Measurements from ENCODE around the gene TEX28. TPM values are rescaled to one million over a fixed set of nuclear protein-coding genes. Genes with fewer than 3 reads are reported as not detected.
A peak's percentile ranks its signal among the peaks of the same experiment; 100 is the strongest.
"Not testable (repeated sequence)": the region's sequence is repeated elsewhere in the genome, so short reads cannot be mapped to it uniquely, and the experiment has no call there.

Gene TEX28
- total RNA-seq, 1 donor from 2014 or later, result not detected

- TF ChIP-seq, protein P1, sequence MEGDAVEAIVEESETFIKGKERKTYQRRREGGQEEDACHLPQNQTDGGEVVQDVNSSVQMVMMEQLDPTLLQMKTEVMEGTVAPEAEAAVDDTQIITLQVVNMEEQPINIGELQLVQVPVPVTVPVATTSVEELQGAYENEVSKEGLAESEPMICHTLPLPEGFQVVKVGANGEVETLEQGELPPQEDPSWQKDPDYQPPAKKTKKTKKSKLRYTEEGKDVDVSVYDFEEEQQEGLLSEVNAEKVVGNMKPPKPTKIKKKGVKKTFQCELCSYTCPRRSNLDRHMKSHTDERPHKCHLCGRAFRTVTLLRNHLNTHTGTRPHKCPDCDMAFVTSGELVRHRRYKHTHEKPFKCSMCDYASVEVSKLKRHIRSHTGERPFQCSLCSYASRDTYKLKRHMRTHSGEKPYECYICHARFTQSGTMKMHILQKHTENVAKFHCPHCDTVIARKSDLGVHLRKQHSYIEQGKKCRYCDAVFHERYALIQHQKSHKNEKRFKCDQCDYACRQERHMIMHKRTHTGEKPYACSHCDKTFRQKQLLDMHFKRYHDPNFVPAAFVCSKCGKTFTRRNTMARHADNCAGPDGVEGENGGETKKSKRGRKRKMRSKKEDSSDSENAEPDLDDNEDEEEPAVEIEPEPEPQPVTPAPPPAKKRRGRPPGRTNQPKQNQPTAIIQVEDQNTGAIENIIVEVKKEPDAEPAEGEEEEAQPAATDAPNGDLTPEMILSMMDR (IDR thresholded peaks at IDR 0.05), result no peak
- Histone ChIP-seq H3K27me3 (no peaks in the 10 kb centered on the region), H3K4me1 (no peaks in the 10 kb centered on the region), H3K36me3 (no peaks in the 10 kb centered on the region), H3K27ac (no peak overlapping the region), H3K4me3 (no peak overlapping the region), H3K9me3 (no peaks in the 10 kb centered on the region)
- no peak for DNase-seq
- peak; percentile 47 for ATAC-seq
- intact Hi-C loops (cut with DNase I), result no loop called here
These were observed 5.9 kb upstream of the TEX28 start for GRCh38 chrX:154300816-154301215.

DNA sequence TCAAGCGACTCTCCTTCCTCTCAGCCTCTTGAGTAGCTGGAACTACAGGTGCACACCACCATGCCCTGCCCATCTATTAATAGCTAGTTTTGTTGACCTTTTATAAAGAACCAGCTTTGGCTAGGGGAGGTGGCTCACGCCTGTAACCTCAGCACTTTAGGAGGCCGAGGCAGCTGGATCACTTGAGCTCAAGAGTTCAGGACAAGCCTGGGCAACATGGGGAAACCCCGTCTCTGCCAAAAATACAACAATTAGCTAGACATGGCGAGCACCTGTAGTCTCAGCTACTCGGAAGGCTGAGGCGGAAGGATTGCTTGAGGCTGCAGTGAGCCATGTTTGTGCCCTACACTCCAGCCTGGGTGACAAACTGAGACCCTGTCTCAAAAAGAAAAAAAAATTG is 3.4 kb upstream of the TEX28 start:
- Histone ChIP-seq H3K36me3 (no peaks in the 10 kb centered on the region), H3K4me1 (no peaks in the 10 kb centered on the region), H3K27ac (no peak overlapping the region), H3K27me3 (no peaks in the 10 kb centered on the region), H3K9me3 (no peaks in the 10 kb centered on the region), H3K4me3 (no peak overlapping the region)
- intact Hi-C loops (cut with DNase I), result no loop called here
- TF ChIP-seq, protein P1 (IDR thresholded peaks at IDR 0.05), result no peak
- ATAC-seq (no peak), DNase-seq (no peak)

GRCh38 chrX:154296731-154297130 is 1.8 kb upstream of the TEX28 start:
- no peak overlapping the region for H3K27ac ChIP-seq
- intact Hi-C loops (cut with DNase I), result no loop called here
- H3K36me3 ChIP-seq, result no peaks in the 10 kb centered on the region
- H3K9me3 ChIP-seq, result no peaks in the 10 kb centered on the region
- DNase-seq, result no peak
- no peaks in the 10 kb centered on the region for H3K4me1 ChIP-seq
- no peaks in the 10 kb centered on the region for H3K27me3 ChIP-seq
- no peak overlapping the region for H3K4me3 ChIP-seq
- TF ChIP-seq, protein P1 (IDR thresholded peaks at IDR 0.05), result no peak
- ATAC-seq, result no peak

- no peaks in the 10 kb centered on the region for H3K27me3 ChIP-seq
- no peak for DNase-seq
- intact Hi-C loops (cut with DNase I), result no loop called here
- TF ChIP-seq, protein P1 (IDR thresholded peaks at IDR 0.05), result no peak
- H3K4me3 ChIP-seq, result no peak within 1 kb of the TSS
- no peak within 1 kb of the TSS for H3K27ac ChIP-seq
- no peaks in the 10 kb centered on the region for H3K4me1 ChIP-seq
- no peaks in the 10 kb centered on the region for H3K9me3 ChIP-seq
- no peaks in the 10 kb centered on the region for H3K36me3 ChIP-seq
- ATAC-seq, result no peak
These were observed 863 bp upstream of the TEX28 start, which contains the start of gene TKTL1 for GRCh38 chrX:154295664-154296310. Gene TKTL1, plus strand, starts transcription at chrX:154295795. Its CDS starts 65 bp downstream, at chrX:154295860.

- DNase-seq; intact Hi-C loops (cut with DNase I): not testable (repeated sequence)
These were observed 8.5 kb downstream of the TEX28 start for GRCh38 chrX:154286406-154286805.

GRCh38 chrX:154284489-154285338 is 10.2 kb downstream of the TEX28 start:
- H3K9me3 ChIP-seq; H3K4me1 ChIP-seq; H3K27ac ChIP-seq; H3K27me3 ChIP-seq; intact Hi-C loops (cut with DNase I); DNase-seq; H3K4me3 ChIP-seq; H3K36me3 ChIP-seq: not testable (repeated sequence)
- ATAC-seq, result peak; percentile 97

More at GRCh38 chrX:154286406-154286805, 8.5 kb downstream of the TEX28 start:
- not testable (repeated sequence) for ATAC-seq, H3K4me3 ChIP-seq, H3K27me3 ChIP-seq, H3K4me1 ChIP-seq, H3K36me3 ChIP-seq, H3K9me3 ChIP-seq, H3K27ac ChIP-seq

GRCh38 chrX:154269245-154269644 is 25.7 kb downstream of the TEX28 start:
- H3K4me1 ChIP-seq; H3K9me3 ChIP-seq; intact Hi-C loops (cut with DNase I); H3K27me3 ChIP-seq; H3K36me3 ChIP-seq; H3K27ac ChIP-seq; ATAC-seq; DNase-seq; H3K4me3 ChIP-seq: not testable (repeated sequence)

- ATAC-seq; H3K27me3 ChIP-seq; intact Hi-C loops (cut with DNase I); H3K4me3 ChIP-seq; DNase-seq; H3K9me3 ChIP-seq; H3K36me3 ChIP-seq; H3K27ac ChIP-seq; H3K4me1 ChIP-seq: not testable (repeated sequence)
These were observed 31.9 kb downstream of the TEX28 start for GRCh38 chrX:154263072-154263471.

DNA sequence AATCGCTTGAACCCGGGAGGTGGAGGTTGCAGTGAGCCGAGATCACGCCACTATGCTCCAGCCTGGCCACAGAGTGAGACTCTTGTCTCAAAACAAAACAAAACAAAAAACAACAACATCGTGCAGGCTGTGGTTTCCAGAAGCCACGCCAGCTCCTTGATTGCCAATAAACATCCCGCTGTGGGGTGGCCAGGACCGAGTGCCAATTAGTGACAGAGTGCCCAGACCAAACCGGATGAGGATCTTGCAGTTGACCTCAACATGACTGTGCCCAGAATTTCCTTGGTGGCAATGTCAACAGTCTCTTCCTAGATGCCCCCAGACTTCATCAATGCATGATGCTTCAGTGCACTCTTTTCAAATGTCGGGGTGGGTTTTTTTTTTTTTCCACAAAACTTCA is 36.2 kb downstream of the TEX28 start:
- ATAC-seq; H3K36me3 ChIP-seq; H3K9me3 ChIP-seq; H3K4me1 ChIP-seq; DNase-seq; H3K4me3 ChIP-seq; H3K27ac ChIP-seq; intact Hi-C loops (cut with DNase I); H3K27me3 ChIP-seq: not testable (repeated sequence)

DNA sequence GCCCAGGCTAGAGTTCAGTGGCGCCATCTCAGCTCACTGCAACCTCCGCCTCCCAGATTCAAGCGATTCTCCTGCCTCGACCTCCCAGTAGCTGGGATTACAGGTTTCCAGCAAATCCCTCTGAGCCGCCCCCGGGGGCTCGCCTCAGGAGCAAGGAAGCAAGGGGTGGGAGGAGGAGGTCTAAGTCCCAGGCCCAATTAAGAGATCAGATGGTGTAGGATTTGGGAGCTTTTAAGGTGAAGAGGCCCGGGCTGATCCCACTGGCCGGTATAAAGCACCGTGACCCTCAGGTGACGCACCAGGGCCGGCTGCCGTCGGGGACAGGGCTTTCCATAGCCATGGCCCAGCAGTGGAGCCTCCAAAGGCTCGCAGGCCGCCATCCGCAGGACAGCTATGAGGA is 37.6 kb downstream of the TEX28 start, which contains the start of gene OPN1MW3:
Gene OPN1MW3 (plus strand): TSS at position 301 of the 400 bp plus-strand sequence. CDS start 38 bp downstream, at position 339.
- intact Hi-C loops (cut with DNase I); H3K9me3 ChIP-seq; H3K27me3 ChIP-seq; H3K27ac ChIP-seq; DNase-seq; ATAC-seq; H3K4me1 ChIP-seq; H3K4me3 ChIP-seq; H3K36me3 ChIP-seq: not testable (repeated sequence)

Measured in upper lobe of right lung (tissue), 1 donor.